HG03460 (cell line): Measurements from ENCODE around the gene GRIA3.
"Not testable (repeated sequence)": the region's sequence is repeated elsewhere in the genome, so short reads cannot be mapped to it uniquely, and the experiment has no call there.

Source experiments
- ATAC-seq: cut with Tn5 transposase; IDR thresholded peaks from one replicate; pipeline ENCODE4 v1.9.1; 2021; ENCODE audit not compliant: unreplicated experiment

The GRIA3 gene

DNA sequence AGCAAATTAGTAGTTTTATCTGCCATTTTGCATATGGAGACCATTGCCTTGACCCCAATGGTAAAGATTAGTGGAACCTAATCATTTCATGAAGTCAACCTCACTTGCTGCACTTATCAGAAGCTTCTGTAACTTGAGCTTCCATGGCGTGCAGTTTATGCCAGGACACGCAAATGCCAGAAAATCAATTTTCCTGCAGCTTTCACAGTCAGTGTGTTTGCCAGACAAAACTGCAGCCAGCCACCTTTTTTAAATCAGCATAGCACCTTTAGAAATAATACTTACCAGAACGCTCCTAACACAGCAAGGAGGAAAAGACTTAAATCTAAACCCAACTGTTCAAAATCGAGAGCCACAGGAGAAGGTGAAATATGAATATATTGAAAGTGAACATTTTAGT is 265.3 kb downstream of the GRIA3 start:
- no peak for ATAC-seq

- no peak for ATAC-seq
These were observed 266.1 kb downstream of the GRIA3 start for GRCh38 chrX:123450222-123450621.

- no peak for ATAC-seq
These were observed 270.8 kb downstream of the GRIA3 start for GRCh38 chrX:123454712-123455431.

- ATAC-seq, result no peak
These were observed 271.6 kb downstream of the GRIA3 start for GRCh38 chrX:123455693-123456092.

- ATAC-seq, result no peak
These were observed 280.6 kb downstream of the GRIA3 start for GRCh38 chrX:123464709-123465108.

GRCh38 chrX:123468481-123468880 is 284.4 kb downstream of the GRIA3 start:
- no peak for ATAC-seq

DNA sequence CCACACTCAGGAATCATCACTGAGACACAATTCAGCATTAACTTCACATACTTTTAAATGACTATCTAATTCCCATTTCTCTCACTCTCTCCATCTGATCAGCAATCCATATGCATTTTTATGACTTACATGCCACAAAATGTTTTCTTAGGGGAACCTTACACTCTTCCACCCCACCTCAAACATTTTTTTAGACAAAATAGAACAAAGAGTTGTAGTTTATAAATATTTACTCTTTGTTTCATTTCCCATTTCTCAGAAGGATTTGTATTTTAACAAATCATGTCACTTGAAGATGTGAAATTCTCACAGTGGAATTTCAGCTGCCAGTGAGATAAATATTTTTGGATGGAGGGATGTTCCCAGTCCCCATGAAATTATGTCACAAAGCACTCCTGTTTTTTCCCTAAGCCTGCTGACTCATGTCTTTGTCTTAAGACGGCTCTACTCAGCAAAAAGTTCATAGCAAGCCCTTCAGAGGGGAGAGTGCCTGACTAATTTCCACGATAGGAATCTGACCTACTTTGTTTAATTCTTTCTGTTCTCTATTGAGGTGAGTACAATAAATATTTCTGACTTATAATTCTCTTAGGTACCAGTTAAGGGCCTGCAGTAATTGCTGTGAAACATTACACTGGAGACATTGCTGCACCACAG is 291.1 kb downstream of the GRIA3 start:
- ATAC-seq, result no peak

- no peak for ATAC-seq
These were observed 292.6 kb downstream of the GRIA3 start for GRCh38 chrX:123476611-123477219.

DNA sequence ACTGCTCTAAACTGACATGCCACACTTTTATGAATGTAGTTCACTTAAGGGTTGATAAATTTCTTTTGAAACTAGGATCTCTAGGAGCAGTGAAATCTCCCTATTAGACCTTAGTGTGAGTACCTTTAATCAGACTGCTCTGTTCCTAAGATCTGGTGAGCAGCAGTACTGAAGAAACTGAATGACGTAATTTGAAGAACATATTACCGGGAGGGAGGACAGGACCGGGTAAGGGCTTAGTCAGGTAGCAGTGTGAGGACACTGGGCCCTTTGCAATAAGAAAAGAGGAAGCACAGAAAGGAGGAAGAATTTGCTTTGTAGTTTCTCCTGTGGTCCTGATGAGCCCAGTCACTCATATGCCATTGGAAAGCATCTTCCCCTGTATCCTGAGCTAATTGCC is 293.6 kb downstream of the GRIA3 start:
- ATAC-seq, result no peak

- no peak for ATAC-seq
These were observed 298.1 kb downstream of the GRIA3 start for GRCh38 chrX:123481913-123482851.

- no peak for ATAC-seq
These were observed 302.2 kb downstream of the GRIA3 start for GRCh38 chrX:123486297-123486696.

DNA sequence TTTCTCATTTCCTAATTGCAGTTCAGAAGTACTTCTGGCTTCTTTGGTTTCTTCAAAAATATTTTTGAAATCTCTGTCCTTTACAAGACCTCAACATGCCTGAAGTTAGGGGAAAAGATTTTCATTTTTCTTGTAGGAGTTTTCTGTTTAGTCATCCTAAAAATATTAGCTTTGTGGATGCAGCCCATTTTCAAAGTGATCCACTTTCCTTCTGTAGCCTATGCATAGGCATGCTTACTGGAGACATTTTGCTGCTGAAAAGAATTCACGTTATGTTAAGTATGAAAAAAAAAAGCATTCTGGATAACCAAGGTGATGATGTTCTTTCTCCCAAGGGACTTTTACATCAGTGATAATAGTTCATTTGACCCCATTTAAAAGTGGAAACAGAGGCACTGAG is 303.2 kb downstream of the GRIA3 start:
- ATAC-seq, result no peak

DNA sequence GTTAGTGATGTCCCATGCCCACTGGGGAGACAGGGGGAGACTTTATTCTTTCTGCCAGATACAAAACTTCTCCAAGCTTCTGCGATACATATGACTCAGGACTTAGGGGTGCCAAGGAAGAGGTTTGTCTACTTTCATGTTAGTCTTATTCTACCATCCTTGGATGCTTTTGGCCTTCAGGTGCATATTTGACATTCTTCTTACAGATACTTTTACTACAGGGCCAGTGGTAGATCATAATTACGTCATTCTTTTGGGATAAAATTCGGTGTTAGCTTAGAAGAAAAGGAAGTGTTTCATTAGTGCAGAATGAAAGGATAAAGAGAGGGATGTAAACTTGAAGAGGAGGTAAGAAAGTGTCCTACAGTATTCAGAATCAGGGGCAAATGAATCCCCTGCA is 303.6 kb downstream of the GRIA3 start:
- ATAC-seq, result no peak

GRCh38 chrX:123489011-123489410 is 304.9 kb downstream of the GRIA3 start:
- no peak for ATAC-seq

- ATAC-seq, result no peak
These were observed 309.8 kb downstream of the GRIA3 start for GRCh38 chrX:123493857-123494256.

- ATAC-seq, result no peak
These were observed 315.7 kb downstream of the GRIA3 start for GRCh38 chrX:123499787-123500186.

- ATAC-seq, result no peak
These were observed 320.0 kb downstream of the GRIA3 start for GRCh38 chrX:123504047-123504446.

DNA sequence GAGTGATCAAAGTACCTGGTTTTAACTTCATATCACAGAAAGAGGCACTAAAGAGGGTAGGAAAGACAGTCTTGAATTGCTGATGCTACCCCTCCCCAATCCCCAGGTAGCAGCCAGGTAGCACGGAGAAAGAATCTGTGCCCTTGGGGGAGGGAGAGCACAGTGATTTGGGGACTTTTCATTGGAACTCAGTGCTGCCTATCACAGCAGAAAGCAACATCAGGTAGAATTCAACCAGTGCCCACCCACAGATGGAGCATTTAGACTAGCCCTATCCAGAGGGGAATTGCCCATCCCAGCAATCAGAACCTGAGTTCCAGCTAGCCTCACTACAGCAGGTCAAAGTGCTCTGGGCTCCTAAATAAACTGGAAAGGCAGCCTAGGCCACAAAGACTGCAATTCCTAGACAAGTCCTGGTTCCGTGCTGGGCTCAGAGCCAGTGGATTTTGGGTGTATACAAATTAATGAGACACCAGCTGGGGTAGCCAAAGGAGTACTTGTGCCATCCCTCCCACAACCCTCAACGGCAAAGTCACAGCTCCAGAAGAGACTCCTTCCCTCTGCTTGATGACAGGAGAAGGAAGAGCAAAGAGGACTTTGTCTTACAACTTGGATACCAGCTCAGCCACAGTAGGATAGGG is 320.7 kb downstream of the GRIA3 start:
- no peak for ATAC-seq

DNA sequence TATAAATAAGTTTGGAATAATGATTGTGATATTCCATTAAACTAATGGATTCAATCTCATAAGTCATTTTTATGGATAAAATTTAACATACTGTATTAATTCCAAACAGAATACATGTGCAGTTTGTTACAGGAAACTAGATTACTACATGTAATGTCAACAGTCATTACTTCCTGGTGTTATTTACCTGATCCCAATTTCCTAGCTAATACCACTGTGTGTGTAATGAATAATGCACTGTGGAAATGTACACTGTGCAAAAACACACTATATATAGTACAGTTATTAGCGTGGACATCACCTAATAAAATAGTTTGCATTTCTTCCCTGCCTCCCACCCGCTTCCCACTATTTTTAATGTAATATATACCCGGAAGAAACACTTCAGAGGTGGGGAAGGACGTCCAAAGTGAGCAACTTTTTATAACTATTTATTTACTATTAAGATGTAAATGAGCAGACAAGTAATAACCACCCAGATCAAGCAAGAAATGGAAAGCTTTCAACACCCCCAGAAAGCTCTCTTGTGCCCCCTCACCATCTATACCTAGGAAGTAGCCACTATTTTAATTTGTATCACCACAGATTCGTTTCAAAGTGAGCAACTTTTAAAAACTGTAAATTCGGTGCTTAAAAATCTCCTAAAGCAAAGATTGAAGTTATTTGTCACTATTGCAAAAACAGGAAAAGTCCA is 329.7 kb downstream of the GRIA3 start:
- no peak for ATAC-seq

DNA sequence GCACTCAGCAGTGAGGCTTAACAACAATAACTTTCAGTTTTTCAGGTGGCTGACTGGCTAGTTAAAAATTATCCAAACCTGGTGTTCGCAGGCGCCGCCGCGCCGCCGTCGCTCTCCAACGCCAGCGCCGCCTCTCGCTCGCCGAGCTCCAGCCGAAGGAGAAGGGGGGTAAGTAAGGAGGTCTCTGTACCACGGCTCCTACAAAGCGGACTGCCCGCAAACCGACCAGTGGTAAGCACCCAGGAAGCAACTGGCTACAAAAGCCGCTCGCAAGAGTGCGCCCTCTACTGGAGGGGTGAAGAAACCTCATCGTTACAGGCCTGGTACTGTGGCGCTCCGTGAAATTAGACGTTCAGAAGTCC is 330.2 kb downstream of the GRIA3 start:
- ATAC-seq, result not testable (repeated sequence)
